ENCODE data around the gene COG5.

The COG5 gene

DNA sequence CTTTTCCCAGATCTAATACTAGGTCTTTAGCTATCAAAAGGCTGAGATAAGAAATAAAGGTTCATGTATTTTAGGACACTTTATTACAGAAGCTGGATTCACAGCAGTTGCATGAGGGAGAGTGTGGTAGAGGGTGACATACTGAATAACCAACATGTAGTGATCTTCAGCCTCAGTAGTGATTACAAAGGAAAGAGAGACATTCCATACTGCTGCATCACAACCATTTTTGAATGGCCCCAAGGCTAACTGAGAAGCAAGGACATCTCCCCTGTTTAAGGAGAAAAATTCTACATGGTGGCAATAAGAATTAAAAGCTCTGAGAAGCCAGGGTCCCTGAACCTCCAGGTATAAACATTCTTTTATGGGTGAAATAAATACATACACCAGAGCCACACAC, 35.3 kb downstream of the COG5 start:
- Histone ChIP-seq H3K36me3 (ENCODE audit: insufficient read depth) (no peaks in the 10 kb centered on the region; the same call in 1 of the 2 replicates), H3K27me3 (ENCODE audit: insufficient read depth, low read depth) (no peaks in the 10 kb centered on the region), H3K27ac (no peak overlapping the region), H3K9ac (no peak overlapping the region), H4K20me1 (ENCODE audit: insufficient read depth) (no peaks in the 10 kb centered on the region), H3K4me3 (IDR thresholded peaks at IDR 0.05; ENCODE audit: insufficient read depth, low read depth, low read length) (no peak overlapping the region), H2AFZ (ENCODE audit: low read depth) (no peak overlapping the region), H3K79me2 (ENCODE audit: insufficient read depth, low read depth) (no peaks in the 10 kb centered on the region), H3K4me2 (no peak overlapping the region), H3K4me1 (ENCODE audit: low read depth, poor library complexity, severe bottlenecking) (no peaks in the 10 kb centered on the region)
- TF ChIP-seq, protein P1, sequence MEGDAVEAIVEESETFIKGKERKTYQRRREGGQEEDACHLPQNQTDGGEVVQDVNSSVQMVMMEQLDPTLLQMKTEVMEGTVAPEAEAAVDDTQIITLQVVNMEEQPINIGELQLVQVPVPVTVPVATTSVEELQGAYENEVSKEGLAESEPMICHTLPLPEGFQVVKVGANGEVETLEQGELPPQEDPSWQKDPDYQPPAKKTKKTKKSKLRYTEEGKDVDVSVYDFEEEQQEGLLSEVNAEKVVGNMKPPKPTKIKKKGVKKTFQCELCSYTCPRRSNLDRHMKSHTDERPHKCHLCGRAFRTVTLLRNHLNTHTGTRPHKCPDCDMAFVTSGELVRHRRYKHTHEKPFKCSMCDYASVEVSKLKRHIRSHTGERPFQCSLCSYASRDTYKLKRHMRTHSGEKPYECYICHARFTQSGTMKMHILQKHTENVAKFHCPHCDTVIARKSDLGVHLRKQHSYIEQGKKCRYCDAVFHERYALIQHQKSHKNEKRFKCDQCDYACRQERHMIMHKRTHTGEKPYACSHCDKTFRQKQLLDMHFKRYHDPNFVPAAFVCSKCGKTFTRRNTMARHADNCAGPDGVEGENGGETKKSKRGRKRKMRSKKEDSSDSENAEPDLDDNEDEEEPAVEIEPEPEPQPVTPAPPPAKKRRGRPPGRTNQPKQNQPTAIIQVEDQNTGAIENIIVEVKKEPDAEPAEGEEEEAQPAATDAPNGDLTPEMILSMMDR (conservative IDR thresholded peaks at IDR 0.05; ENCODE audit: low read depth, low read length) = no peak

- Histone ChIP-seq H3K27me3 (ENCODE audit: insufficient read depth, low read depth) (no peaks in the 10 kb centered on the region), H3K27ac (no peak overlapping the region), H3K4me1 (ENCODE audit: low read depth, poor library complexity, severe bottlenecking) (no peaks in the 10 kb centered on the region), H3K4me2 (no peak overlapping the region), H3K36me3 (ENCODE audit: insufficient read depth) (no peaks in the 10 kb centered on the region; the same call in 1 of the 2 replicates), H3K79me2 (ENCODE audit: insufficient read depth, low read depth) (no peaks in the 10 kb centered on the region), H3K4me3 (IDR thresholded peaks at IDR 0.05; ENCODE audit: insufficient read depth, low read depth, low read length) (no peak overlapping the region), H2AFZ (ENCODE audit: low read depth) (no peak overlapping the region), H3K9ac (no peak overlapping the region), H4K20me1 (ENCODE audit: insufficient read depth) (no peaks in the 10 kb centered on the region)
- TF ChIP-seq, protein P1 (conservative IDR thresholded peaks at IDR 0.05; ENCODE audit: low read depth, low read length) = no peak
These were observed 36.5 kb downstream of the COG5 start for GRCh38 chr7:107527196-107527595.

DNA sequence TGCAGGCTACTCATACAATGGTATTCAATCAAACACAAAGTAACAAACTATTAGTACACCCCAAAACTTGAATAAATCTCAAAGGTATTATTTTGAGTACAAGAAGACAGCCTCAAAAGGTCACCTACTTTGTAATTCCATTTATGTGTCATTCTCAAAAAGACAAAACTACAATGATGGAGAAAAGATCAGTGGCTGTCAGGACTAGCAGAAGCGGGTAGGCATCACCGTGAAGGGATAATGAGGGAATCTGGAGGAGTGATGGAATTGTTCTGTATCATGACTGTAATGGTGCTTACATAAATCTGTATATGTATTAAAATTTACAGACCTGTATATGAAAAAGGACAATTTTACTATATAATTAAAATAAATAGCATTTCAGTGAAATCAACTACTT, 37.0 kb downstream of the COG5 start:
- H3K4me3 ChIP-seq (IDR thresholded peaks at IDR 0.05; ENCODE audit: insufficient read depth, low read depth, low read length) = no peak overlapping the region
- TF ChIP-seq, protein P1 (conservative IDR thresholded peaks at IDR 0.05; ENCODE audit: low read depth, low read length) = no peak
- no peak overlapping the region for H3K27ac ChIP-seq
- no peaks in the 10 kb centered on the region for H4K20me1 ChIP-seq (ENCODE audit: insufficient read depth)
- no peaks in the 10 kb centered on the region for H3K4me1 ChIP-seq (ENCODE audit: low read depth, poor library complexity, severe bottlenecking)
- H3K9ac ChIP-seq = no peak overlapping the region
- no peaks in the 10 kb centered on the region for H3K27me3 ChIP-seq (ENCODE audit: insufficient read depth, low read depth)
- no peak overlapping the region for H2AFZ ChIP-seq (ENCODE audit: low read depth)
- no peaks in the 10 kb centered on the region for H3K79me2 ChIP-seq (ENCODE audit: insufficient read depth, low read depth)
- no peak overlapping the region for H3K4me2 ChIP-seq
- no peaks in the 10 kb centered on the region; the same call in 1 of the 2 replicates for H3K36me3 ChIP-seq (ENCODE audit: insufficient read depth)

- TF ChIP-seq, protein P1 (conservative IDR thresholded peaks at IDR 0.05; ENCODE audit: low read depth, low read length) = no peak
- Histone ChIP-seq H3K36me3 (ENCODE audit: insufficient read depth) (no peaks in the 10 kb centered on the region), H4K20me1 (ENCODE audit: insufficient read depth) (no peaks in the 10 kb centered on the region), H3K4me1 (ENCODE audit: low read depth, poor library complexity, severe bottlenecking) (peaks cover 17% of the 10 kb centered on the region), H3K9ac (no peak overlapping the region), H3K27ac (peak overlapping the region; percentile 10; the same call in 1 of the 2 replicates), H3K4me2 (peak overlapping the region; percentile 15; the same call in 1 of the 2 replicates), H3K79me2 (ENCODE audit: insufficient read depth, low read depth) (0 out of 2 replicates have a peak, but pooled peaks cover 3% of the 10 kb centered on the region), H2AFZ (ENCODE audit: low read depth) (no peak overlapping the region), H3K27me3 (ENCODE audit: insufficient read depth, low read depth) (no peaks in the 10 kb centered on the region), H3K4me3 (IDR thresholded peaks at IDR 0.05; ENCODE audit: insufficient read depth, low read depth, low read length) (no peak overlapping the region)
These were observed 56.9 kb downstream of the COG5 start for GRCh38 chr7:107506674-107507339.

Measured in KMS-11 (cell line).